BLaER1 (cell line): ENCODE measurements around the gene PCED1B.

Experiments used
- H3K27ac ChIP-seq: shearing (Covaris generic); formaldehyde crosslinking; 2 replicates; pipeline ENCODE4 v1.8.1; 2022
- H3K27me3 ChIP-seq: shearing (Covaris generic); formaldehyde crosslinking; 2 replicates; pipeline ENCODE4 v1.8.1; 2022
- H3K36me3 ChIP-seq: shearing (Covaris generic); formaldehyde crosslinking; 2 replicates; pipeline ENCODE4 v1.8.1; 2022
- H3K4me1 ChIP-seq: shearing (Covaris generic); formaldehyde crosslinking; 2 replicates; pipeline ENCODE4 v1.8.1; 2022
- H3K4me2 ChIP-seq: shearing (Covaris generic); formaldehyde crosslinking; 2 replicates; pipeline ENCODE4 v1.8.1; 2022
- H3K4me3 ChIP-seq: shearing (Covaris generic); formaldehyde crosslinking; 2 replicates; pipeline ENCODE4 v1.8.1; 2022
- H3K9ac ChIP-seq: shearing (Covaris generic); formaldehyde crosslinking; 2 replicates; pipeline ENCODE4 v1.8.1; 2022
- H3K9me3 ChIP-seq: shearing (Covaris generic); formaldehyde crosslinking; 2 replicates; pipeline ENCODE4 v1.8.1; 2022
- H4K20me1 ChIP-seq: shearing (Covaris generic); formaldehyde crosslinking; 2 replicates; pipeline ENCODE4 v1.8.1; 2022
- Cebpa-rat ChIP-seq: shearing (Covaris generic); IDR thresholded peaks from 2 replicates; pipeline ENCODE4 v1.8.1; 2022

The PCED1B gene

GRCh38 chr12:47088021-47088944, 8.9 kb downstream of the PCED1B start:
- no peak for TF ChIP-seq Cebpa-rat

DNA sequence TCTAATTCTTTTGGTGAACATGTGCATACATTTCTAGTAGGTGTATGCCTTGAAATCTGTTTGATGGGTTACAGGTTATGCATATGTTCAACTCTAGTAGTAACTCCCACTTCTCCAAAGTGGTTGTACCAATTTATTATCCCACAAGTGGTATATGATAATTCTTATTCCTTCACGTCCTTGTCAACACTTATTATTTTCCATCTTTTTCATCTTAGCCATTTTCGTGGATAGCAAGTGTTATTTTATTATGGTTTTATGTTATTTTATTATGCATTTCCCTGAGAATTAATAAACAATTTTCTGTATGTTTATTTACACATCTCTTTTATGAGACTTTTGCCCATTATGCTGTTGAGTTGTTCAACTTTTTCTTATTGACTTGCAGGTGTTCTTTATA, 11.6 kb downstream of the PCED1B start:
- H3K27ac ChIP-seq: no peak overlapping the region
- no peaks in the 10 kb centered on the region for H3K4me1 ChIP-seq
- H3K4me3 ChIP-seq: no peak overlapping the region
- H3K9me3 ChIP-seq: no peaks in the 10 kb centered on the region
- no peak overlapping the region for H3K9ac ChIP-seq
- no peaks in the 10 kb centered on the region for H4K20me1 ChIP-seq
- H3K4me2 ChIP-seq: no peak overlapping the region
- no peaks in the 10 kb centered on the region for H3K27me3 ChIP-seq
- TF ChIP-seq Cebpa-rat: no peak
- H3K36me3 ChIP-seq: no peaks in the 10 kb centered on the region

More at GRCh38 chr12:47088021-47088944, 8.9 kb downstream of the PCED1B start:
- H3K9me3 ChIP-seq: no peaks in the 10 kb centered on the region
- H3K27ac ChIP-seq: no peak overlapping the region
- no peak overlapping the region for H3K4me2 ChIP-seq
- H3K4me1 ChIP-seq: no peaks in the 10 kb centered on the region
- H3K36me3 ChIP-seq: no peaks in the 10 kb centered on the region
- no peaks in the 10 kb centered on the region for H4K20me1 ChIP-seq
- no peak overlapping the region for H3K9ac ChIP-seq
- H3K27me3 ChIP-seq: no peaks in the 10 kb centered on the region
- no peak overlapping the region for H3K4me3 ChIP-seq

GRCh38 chr12:47094804-47095203, 15.4 kb downstream of the PCED1B start:
- H4K20me1 ChIP-seq: no peaks in the 10 kb centered on the region
- H3K4me1 ChIP-seq: no peaks in the 10 kb centered on the region
- no peak overlapping the region for H3K27ac ChIP-seq
- no peak overlapping the region for H3K4me3 ChIP-seq
- no peaks in the 10 kb centered on the region for H3K27me3 ChIP-seq
- no peak overlapping the region for H3K9ac ChIP-seq
- no peak for TF ChIP-seq Cebpa-rat
- no peak overlapping the region for H3K4me2 ChIP-seq
- no peaks in the 10 kb centered on the region for H3K36me3 ChIP-seq
- H3K9me3 ChIP-seq: no peaks in the 10 kb centered on the region

GRCh38 chr12:47095446-47096236, 16.2 kb downstream of the PCED1B start:
- no peak overlapping the region for H3K27ac ChIP-seq
- no peaks in the 10 kb centered on the region for H3K9me3 ChIP-seq
- no peaks in the 10 kb centered on the region for H3K4me1 ChIP-seq
- no peak overlapping the region for H3K9ac ChIP-seq
- no peaks in the 10 kb centered on the region for H3K36me3 ChIP-seq
- no peak overlapping the region for H3K4me3 ChIP-seq
- no peaks in the 10 kb centered on the region for H4K20me1 ChIP-seq
- H3K27me3 ChIP-seq: no peaks in the 10 kb centered on the region
- no peak for TF ChIP-seq Cebpa-rat
- no peak overlapping the region for H3K4me2 ChIP-seq

GRCh38 chr12:47097276-47097896, 18.0 kb downstream of the PCED1B start:
- no peak overlapping the region for H3K4me2 ChIP-seq
- no peaks in the 10 kb centered on the region for H3K9me3 ChIP-seq
- no peak overlapping the region for H3K9ac ChIP-seq
- H3K4me1 ChIP-seq: no peaks in the 10 kb centered on the region
- no peaks in the 10 kb centered on the region for H4K20me1 ChIP-seq
- no peaks in the 10 kb centered on the region for H3K27me3 ChIP-seq
- TF ChIP-seq Cebpa-rat: no peak
- no peak overlapping the region for H3K27ac ChIP-seq
- no peak overlapping the region for H3K4me3 ChIP-seq
- no peaks in the 10 kb centered on the region for H3K36me3 ChIP-seq

DNA sequence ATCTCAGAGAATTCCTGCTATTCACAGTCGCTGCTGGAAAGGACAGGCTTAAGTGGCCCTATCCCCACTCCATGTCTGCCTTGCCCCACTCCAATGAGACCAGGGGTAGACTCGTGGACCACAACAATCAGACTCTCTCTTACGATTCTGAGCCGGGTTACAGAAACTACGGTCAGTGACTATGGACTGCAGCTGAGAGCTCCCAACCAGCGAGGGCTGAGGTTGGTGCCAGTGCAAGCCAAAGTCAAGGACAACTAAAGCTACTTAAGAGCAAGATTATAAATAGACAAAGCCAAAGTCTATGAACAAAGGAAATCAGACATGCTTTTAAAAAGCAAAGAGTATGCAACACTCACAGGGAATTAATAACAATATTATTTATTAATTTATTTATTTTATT, 18.7 kb downstream of the PCED1B start:
- no peak overlapping the region for H3K4me2 ChIP-seq
- no peaks in the 10 kb centered on the region for H3K36me3 ChIP-seq
- H4K20me1 ChIP-seq: no peaks in the 10 kb centered on the region
- TF ChIP-seq Cebpa-rat: no peak
- H3K9ac ChIP-seq: no peak overlapping the region
- H3K4me3 ChIP-seq: no peak overlapping the region
- H3K27me3 ChIP-seq: no peaks in the 10 kb centered on the region
- no peaks in the 10 kb centered on the region for H3K4me1 ChIP-seq
- no peak overlapping the region for H3K27ac ChIP-seq
- H3K9me3 ChIP-seq: no peaks in the 10 kb centered on the region

DNA sequence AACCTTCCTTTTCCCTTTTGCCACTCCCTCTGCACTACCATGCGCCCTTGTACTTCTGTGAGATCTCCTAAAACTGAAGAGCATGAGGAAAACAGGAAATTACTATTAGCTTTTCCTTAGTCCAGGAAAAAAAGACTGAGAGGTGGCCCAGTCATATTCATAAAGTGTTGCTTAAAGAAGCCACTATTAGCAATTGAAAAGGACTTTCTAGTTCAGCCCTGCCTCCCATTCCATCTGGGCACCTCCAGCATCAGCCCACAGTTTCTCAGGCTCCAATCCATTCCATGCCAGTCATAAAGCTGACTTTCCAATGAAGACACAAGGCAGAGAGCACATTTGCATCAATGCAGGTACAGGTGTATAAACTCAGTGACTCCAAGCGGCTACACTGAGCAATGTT, 20.2 kb downstream of the PCED1B start:
- Histone ChIP-seq H3K9me3 (no peaks in the 10 kb centered on the region), H3K9ac (no peak overlapping the region), H3K4me1 (no peaks in the 10 kb centered on the region), H3K27me3 (no peaks in the 10 kb centered on the region), H3K36me3 (no peaks in the 10 kb centered on the region), H3K4me3 (no peak overlapping the region), H4K20me1 (no peaks in the 10 kb centered on the region), H3K27ac (no peak overlapping the region), H3K4me2 (no peak overlapping the region)
- TF ChIP-seq Cebpa-rat: no peak

DNA sequence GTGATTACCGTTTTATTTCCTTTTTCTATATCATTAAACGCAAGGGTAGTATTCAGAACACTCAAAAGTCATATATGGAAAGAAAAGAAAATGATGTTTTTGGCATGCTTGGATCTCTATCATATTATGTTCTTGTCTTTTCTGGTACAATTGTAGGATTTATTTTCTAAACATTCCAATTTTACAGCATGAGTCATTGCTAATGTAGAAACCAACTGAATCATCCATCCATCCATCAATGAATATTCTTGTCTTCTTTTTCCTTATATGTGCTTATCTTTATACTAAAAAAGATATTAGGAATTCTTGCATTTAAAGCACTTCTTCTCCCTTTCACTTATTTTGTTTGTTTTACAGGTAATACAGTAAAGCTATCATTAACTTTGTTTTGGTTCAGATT, 20.7 kb downstream of the PCED1B start:
- no peak for TF ChIP-seq Cebpa-rat
- H3K27me3 ChIP-seq: no peaks in the 10 kb centered on the region
- no peak overlapping the region for H3K4me3 ChIP-seq
- H3K9ac ChIP-seq: no peak overlapping the region
- H3K4me1 ChIP-seq: no peaks in the 10 kb centered on the region
- H3K4me2 ChIP-seq: no peak overlapping the region
- H3K27ac ChIP-seq: no peak overlapping the region
- no peaks in the 10 kb centered on the region for H4K20me1 ChIP-seq
- no peaks in the 10 kb centered on the region for H3K9me3 ChIP-seq
- no peaks in the 10 kb centered on the region for H3K36me3 ChIP-seq

DNA sequence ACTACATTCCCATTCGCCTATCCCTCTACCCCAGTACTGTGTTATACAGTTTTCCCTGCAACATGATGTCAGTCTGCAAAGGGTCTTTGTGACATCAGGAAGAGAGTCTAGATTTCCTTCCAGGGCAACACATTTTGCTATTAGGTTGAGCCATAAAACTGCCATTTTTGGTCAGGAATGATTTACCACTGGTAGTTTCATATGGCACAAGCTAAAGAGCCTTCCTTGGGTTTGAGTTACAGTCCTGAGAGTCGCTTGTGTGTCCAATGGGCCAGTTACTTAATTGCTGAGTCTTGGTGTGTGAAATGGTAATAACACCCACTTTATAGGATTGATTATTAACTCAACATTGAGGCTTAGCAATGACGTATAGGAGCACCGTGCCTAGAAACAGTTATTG, 23.0 kb downstream of the PCED1B start:
- no peak for TF ChIP-seq Cebpa-rat
- Histone ChIP-seq H4K20me1 (no peaks in the 10 kb centered on the region), H3K27me3 (no peaks in the 10 kb centered on the region), H3K4me3 (no peak overlapping the region), H3K36me3 (no peaks in the 10 kb centered on the region), H3K4me1 (no peaks in the 10 kb centered on the region), H3K4me2 (no peak overlapping the region), H3K9ac (no peak overlapping the region), H3K27ac (no peak overlapping the region), H3K9me3 (no peaks in the 10 kb centered on the region)
